Measurements from ENCODE around the gene PEF1. TPM values are rescaled to one million over a fixed set of nuclear protein-coding genes. Genes with fewer than 3 reads are reported as not detected.

Gene PEF1
- total RNA-seq, 1 experiment from 2014 or later = 33.7 TPM

DNA sequence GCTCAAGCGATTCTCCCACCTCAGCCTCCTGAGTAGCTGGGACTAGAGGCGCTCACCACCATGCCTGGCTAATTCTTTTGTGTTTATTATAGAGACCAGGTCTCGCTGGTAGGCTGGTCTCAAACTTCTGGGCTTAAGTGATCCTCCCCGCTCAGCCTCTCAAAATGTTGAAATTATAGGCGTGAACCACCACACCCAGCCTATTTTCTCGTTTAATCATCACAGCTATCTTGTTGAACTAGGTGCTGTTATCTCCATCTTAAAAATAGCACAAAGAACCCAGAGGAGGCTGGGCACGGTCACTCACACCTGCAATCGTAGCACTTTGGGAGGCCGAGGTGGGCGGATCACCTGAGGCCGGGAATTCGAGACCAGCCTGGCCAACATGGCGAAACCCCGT lies 31.1 kb upstream of the PEF1 start:
- ATAC-seq = no peak
- ChIA-PET CTCF (interaction anchor here (0.6 to 1.8 kb wide), 5 partner anchors 29 to 113 kb away, joined by 3 to 10 read pairs (median 4); no protein-coding TSS in a partner anchor), POLR2A (no interaction called here)
- Mint-ChIP-seq H3K4me1 (peaks cover 4% of the 10 kb centered on the region), H3K27ac (no peak overlapping the region), H3K27me3 (ENCODE audit: low read depth) (no peaks in the 10 kb centered on the region), H3K4me3 (no peak overlapping the region), H3K36me3 (no peaks in the 10 kb centered on the region), H3K9me3 (no peaks in the 10 kb centered on the region)
- TF ChIP-seq STAT6 (CRISPR knock-in tag; conservative IDR thresholded peaks at IDR 0.05; ENCODE audit: low read depth) (no peak), ESRRA (CRISPR knock-in tag; IDR thresholded peaks at IDR 0.05; ENCODE audit: borderline replicate concordance) (no peak), ZNF512 (CRISPR knock-in tag; IDR thresholded peaks at IDR 0.05; ENCODE audit: borderline replicate concordance) (no peak), ZNF263 (CRISPR knock-in tag; IDR thresholded peaks at IDR 0.05; ENCODE audit: low read depth) (no peak), SMAD4 (CRISPR knock-in tag; IDR thresholded peaks at IDR 0.05) (no peak), ZNF671 (CRISPR knock-in tag; IDR thresholded peaks at IDR 0.05) (no peak), TCF7 (CRISPR knock-in tag; IDR thresholded peaks at IDR 0.05; ENCODE audit: low read depth) (no peak), ZNF423 (CRISPR knock-in tag; IDR thresholded peaks at IDR 0.05) (no peak), FOXJ3 (CRISPR knock-in tag; IDR thresholded peaks at IDR 0.05; ENCODE audit: borderline replicate concordance) (no peak), SOX15 (CRISPR knock-in tag; IDR thresholded peaks at IDR 0.05) (no peak), ZMAT4 (CRISPR knock-in tag; IDR thresholded peaks at IDR 0.05) (no peak), FOXP1 (CRISPR knock-in tag; IDR thresholded peaks at IDR 0.05; ENCODE audit: borderline replicate concordance) (no peak), OVOL2 (CRISPR knock-in tag; IDR thresholded peaks at IDR 0.05; ENCODE audit: borderline replicate concordance) (no peak), CDX4 (CRISPR knock-in tag; IDR thresholded peaks at IDR 0.05; ENCODE audit: borderline replicate concordance) (no peak), ATF6 (CRISPR knock-in tag; IDR thresholded peaks at IDR 0.05) (no peak), GTF2I (CRISPR knock-in tag; conservative IDR thresholded peaks at IDR 0.05) (no peak)
- TF ChIP-seq, protein P1, sequence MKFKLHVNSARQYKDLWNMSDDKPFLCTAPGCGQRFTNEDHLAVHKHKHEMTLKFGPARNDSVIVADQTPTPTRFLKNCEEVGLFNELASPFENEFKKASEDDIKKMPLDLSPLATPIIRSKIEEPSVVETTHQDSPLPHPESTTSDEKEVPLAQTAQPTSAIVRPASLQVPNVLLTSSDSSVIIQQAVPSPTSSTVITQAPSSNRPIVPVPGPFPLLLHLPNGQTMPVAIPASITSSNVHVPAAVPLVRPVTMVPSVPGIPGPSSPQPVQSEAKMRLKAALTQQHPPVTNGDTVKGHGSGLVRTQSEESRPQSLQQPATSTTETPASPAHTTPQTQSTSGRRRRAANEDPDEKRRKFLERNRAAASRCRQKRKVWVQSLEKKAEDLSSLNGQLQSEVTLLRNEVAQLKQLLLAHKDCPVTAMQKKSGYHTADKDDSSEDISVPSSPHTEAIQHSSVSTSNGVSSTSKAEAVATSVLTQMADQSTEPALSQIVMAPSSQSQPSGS (CRISPR knock-in tag; IDR thresholded peaks at IDR 0.05; ENCODE audit: borderline replicate concordance, low read depth) = no peak
- TF ChIP-seq, protein P2, sequence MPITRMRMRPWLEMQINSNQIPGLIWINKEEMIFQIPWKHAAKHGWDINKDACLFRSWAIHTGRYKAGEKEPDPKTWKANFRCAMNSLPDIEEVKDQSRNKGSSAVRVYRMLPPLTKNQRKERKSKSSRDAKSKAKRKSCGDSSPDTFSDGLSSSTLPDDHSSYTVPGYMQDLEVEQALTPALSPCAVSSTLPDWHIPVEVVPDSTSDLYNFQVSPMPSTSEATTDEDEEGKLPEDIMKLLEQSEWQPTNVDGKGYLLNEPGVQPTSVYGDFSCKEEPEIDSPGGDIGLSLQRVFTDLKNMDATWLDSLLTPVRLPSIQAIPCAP (CRISPR knock-in tag; IDR thresholded peaks at IDR 0.05) = no peak
- DNase-seq (ENCODE audit: low spot score) = no peak

All from WTC11 (cell line).